ENCODE measurements around the gene CLDN5. TPM values are rescaled to one million over a fixed set of nuclear protein-coding genes. Genes with fewer than 3 reads are reported as not detected.

The CLDN5 gene
- total and polyA plus RNA-seq, 2 donors (not counting 1 experiment from before 2014, with no cell fraction given) = 0.33 TPM; not detected in 1

DNA sequence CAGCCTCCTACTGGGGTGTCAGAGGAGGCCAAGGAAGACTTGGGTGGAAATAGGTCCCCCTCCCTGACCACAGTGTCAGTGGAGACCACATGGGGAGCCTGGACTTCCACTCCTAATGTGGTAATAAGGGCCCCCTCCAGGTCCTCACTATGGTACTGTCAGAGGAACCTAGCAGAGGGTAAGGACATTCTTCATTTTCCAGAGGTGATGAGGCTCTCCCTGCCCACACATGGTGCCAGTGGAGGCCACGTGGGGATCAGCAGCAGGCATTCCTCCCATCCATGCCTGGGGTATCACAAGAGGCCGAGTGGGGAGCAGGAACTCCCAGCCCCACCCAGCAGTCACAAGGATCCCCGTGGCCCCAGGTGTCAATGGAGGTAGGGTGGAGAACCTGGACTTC lies 6.5 kb upstream of the CLDN5 start:
- H3K9ac ChIP-seq (ENCODE audit: insufficient read depth, low read length) = no peak overlapping the region
- no peak overlapping the region for H3K4me2 ChIP-seq (ENCODE audit: extremely low read depth, insufficient read depth, low read length)
- H2AFZ ChIP-seq (ENCODE audit: low read length) = no peak overlapping the region
- TF ChIP-seq, protein P1, sequence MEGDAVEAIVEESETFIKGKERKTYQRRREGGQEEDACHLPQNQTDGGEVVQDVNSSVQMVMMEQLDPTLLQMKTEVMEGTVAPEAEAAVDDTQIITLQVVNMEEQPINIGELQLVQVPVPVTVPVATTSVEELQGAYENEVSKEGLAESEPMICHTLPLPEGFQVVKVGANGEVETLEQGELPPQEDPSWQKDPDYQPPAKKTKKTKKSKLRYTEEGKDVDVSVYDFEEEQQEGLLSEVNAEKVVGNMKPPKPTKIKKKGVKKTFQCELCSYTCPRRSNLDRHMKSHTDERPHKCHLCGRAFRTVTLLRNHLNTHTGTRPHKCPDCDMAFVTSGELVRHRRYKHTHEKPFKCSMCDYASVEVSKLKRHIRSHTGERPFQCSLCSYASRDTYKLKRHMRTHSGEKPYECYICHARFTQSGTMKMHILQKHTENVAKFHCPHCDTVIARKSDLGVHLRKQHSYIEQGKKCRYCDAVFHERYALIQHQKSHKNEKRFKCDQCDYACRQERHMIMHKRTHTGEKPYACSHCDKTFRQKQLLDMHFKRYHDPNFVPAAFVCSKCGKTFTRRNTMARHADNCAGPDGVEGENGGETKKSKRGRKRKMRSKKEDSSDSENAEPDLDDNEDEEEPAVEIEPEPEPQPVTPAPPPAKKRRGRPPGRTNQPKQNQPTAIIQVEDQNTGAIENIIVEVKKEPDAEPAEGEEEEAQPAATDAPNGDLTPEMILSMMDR (conservative IDR thresholded peaks at IDR 0.05 in 1 of 2, IDR thresholded peaks at IDR 0.05 in 1 of 2; ENCODE audit: low read depth in 1 of 2, low read length in 2 of 2) = no peak
- TF ChIP-seq EZH2 (IDR thresholded peaks at IDR 0.05; ENCODE audit: low read length, missing control alignments) = no peak
- no peaks in the 10 kb centered on the region for H3K4me1 ChIP-seq (ENCODE audit: control insufficient read depth, extremely low read depth, insufficient read depth, low read length)
- H3K36me3 ChIP-seq (ENCODE audit: control insufficient read depth, insufficient read depth, low read length) = no peaks in the 10 kb centered on the region
- no peak overlapping the region for H3K4me3 ChIP-seq (replicated peaks in 1 of 4; ENCODE audit: control extremely low read depth in 1 of 4, insufficient read depth in 1 of 4, low read depth in 3 of 4, low read length in 4 of 4)
- H4K20me1 ChIP-seq (ENCODE audit: control insufficient read depth, extremely low read depth, insufficient read depth, low read length) = no peaks in the 10 kb centered on the region
- no peaks in the 10 kb centered on the region for H3K9me3 ChIP-seq (ENCODE audit: control insufficient read depth, insufficient read depth, low read depth, low read length)
- peaks cover 7% of the 10 kb centered on the region for H3K27me3 ChIP-seq (ENCODE audit: control insufficient read depth, insufficient read depth, low read length)
- no peaks in the 10 kb centered on the region for H3K79me2 ChIP-seq (ENCODE audit: control insufficient read depth, insufficient read depth, low read length)
- no peak for DNase-seq (ENCODE audit: low read depth in 2 of 2)
- H3K27ac ChIP-seq (ENCODE audit: insufficient read depth, low read length) = no peak overlapping the region

DNA sequence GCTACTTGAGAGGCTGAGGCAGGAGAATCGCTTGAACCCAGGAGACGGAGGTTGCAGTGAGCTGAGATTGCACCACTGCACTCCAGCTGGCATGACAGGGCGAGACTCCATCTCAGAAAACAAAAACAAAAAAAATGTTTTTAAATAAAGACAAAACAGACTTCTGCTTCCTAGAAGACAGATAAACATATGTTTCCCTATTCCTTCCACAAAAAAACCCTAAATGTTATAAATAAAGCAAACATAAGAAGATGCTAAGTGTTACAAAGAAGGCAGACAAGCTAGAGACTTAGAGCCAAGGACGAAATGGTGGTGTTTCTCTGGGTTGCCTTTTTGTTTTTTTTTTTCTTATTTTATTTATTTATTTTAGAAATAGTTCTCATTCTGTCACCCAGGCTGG lies 5.6 kb upstream of the CLDN5 start:
- no peak for DNase-seq (ENCODE audit: low read depth in 2 of 2)
- no peak overlapping the region for H3K9ac ChIP-seq (ENCODE audit: insufficient read depth, low read length)
- no peak overlapping the region for H3K27ac ChIP-seq (ENCODE audit: insufficient read depth, low read length)
- H3K79me2 ChIP-seq (ENCODE audit: control insufficient read depth, insufficient read depth, low read length) = no peaks in the 10 kb centered on the region
- no peaks in the 10 kb centered on the region for H4K20me1 ChIP-seq (ENCODE audit: control insufficient read depth, extremely low read depth, insufficient read depth, low read length)
- no peak for TF ChIP-seq EZH2 (IDR thresholded peaks at IDR 0.05; ENCODE audit: low read length, missing control alignments)
- TF ChIP-seq, protein P1 (conservative IDR thresholded peaks at IDR 0.05 in 1 of 2, IDR thresholded peaks at IDR 0.05 in 1 of 2; ENCODE audit: low read depth in 1 of 2, low read length in 2 of 2) = no peak
- H3K4me2 ChIP-seq (ENCODE audit: extremely low read depth, insufficient read depth, low read length) = no peak overlapping the region
- no peaks in the 10 kb centered on the region for H3K4me1 ChIP-seq (ENCODE audit: control insufficient read depth, extremely low read depth, insufficient read depth, low read length)
- H3K9me3 ChIP-seq (ENCODE audit: control insufficient read depth, insufficient read depth, low read depth, low read length) = no peaks in the 10 kb centered on the region
- no peak overlapping the region for H2AFZ ChIP-seq (ENCODE audit: low read length)
- H3K27me3 ChIP-seq (ENCODE audit: control insufficient read depth, insufficient read depth, low read length) = peaks cover 7% of the 10 kb centered on the region
- H3K36me3 ChIP-seq (ENCODE audit: control insufficient read depth, insufficient read depth, low read length) = no peaks in the 10 kb centered on the region
- H3K4me3 ChIP-seq (replicated peaks in 1 of 4; ENCODE audit: control extremely low read depth in 1 of 4, insufficient read depth in 1 of 4, low read depth in 3 of 4, low read length in 4 of 4) = no peak overlapping the region

- peak; percentile 38 to 44 for DNase-seq (ENCODE audit: low read depth in 2 of 2)
- no peaks in the 10 kb centered on the region for H3K4me1 ChIP-seq (ENCODE audit: control insufficient read depth, extremely low read depth, insufficient read depth, low read length)
- no peak overlapping the region for H3K4me2 ChIP-seq (ENCODE audit: extremely low read depth, insufficient read depth, low read length)
- no peak for TF ChIP-seq EZH2 (IDR thresholded peaks at IDR 0.05; ENCODE audit: low read length, missing control alignments)
- TF ChIP-seq, protein P1 (conservative IDR thresholded peaks at IDR 0.05 in 1 of 2, IDR thresholded peaks at IDR 0.05 in 1 of 2; ENCODE audit: low read depth in 1 of 2, low read length in 2 of 2) = no peak
- no peak overlapping the region for H2AFZ ChIP-seq (ENCODE audit: low read length)
- no peak overlapping the region for H3K9ac ChIP-seq (ENCODE audit: insufficient read depth, low read length)
- H3K4me3 ChIP-seq (replicated peaks in 1 of 4; ENCODE audit: control extremely low read depth in 1 of 4, insufficient read depth in 1 of 4, low read depth in 3 of 4, low read length in 4 of 4) = no peak overlapping the region
- H4K20me1 ChIP-seq (ENCODE audit: control insufficient read depth, extremely low read depth, insufficient read depth, low read length) = no peaks in the 10 kb centered on the region
- peaks cover 10% of the 10 kb centered on the region for H3K27me3 ChIP-seq (ENCODE audit: control insufficient read depth, insufficient read depth, low read length)
- H3K27ac ChIP-seq (ENCODE audit: insufficient read depth, low read length) = no peak overlapping the region
- no peaks in the 10 kb centered on the region for H3K9me3 ChIP-seq (ENCODE audit: control insufficient read depth, insufficient read depth, low read depth, low read length)
- no peaks in the 10 kb centered on the region for H3K79me2 ChIP-seq (ENCODE audit: control insufficient read depth, insufficient read depth, low read length)
- no peaks in the 10 kb centered on the region for H3K36me3 ChIP-seq (ENCODE audit: control insufficient read depth, insufficient read depth, low read length)
Measured at GRCh38 chr22:19527861-19528417, 3.7 kb upstream of the CLDN5 start.

Data from fibroblast of lung (primary cell).